Neural progenitor cell (in vitro differentiated cells): ENCODE results near the gene HERC2. TPM values are rescaled to one million over a fixed set of nuclear protein-coding genes. Genes with fewer than 3 reads are reported as not detected.
"Not testable (repeated sequence)": the region's sequence is repeated elsewhere in the genome, so short reads cannot be mapped to it uniquely, and the experiment has no call there.

Experiments
- DNase-seq: peaks from one replicate; pipeline ENCODE4 v3.0.0-alpha.2; 2016; ENCODE audit warnings: low spot score
- H2AFZ ChIP-seq: fragments of 200-600 bp; sonication (generic); replicated peaks from 2 replicates; pipeline ENCODE4 v1.6.1; 2016; ENCODE audit warnings: antibody characterized with exemption
- H3F3A ChIP-seq: fragments of 200-600 bp; sonication (generic); 2 replicates; pipeline ENCODE4 v1.6.1; 2016; ENCODE audit warnings: antibody characterized with exemption, low read depth
- H3K27ac ChIP-seq: fragments of 200-600 bp; sonication (generic); 2 replicates; pipeline ENCODE4 v1.5.1; 2016; ENCODE audit warnings: mild to moderate bottlenecking
- H3K27me3 ChIP-seq: fragments of 200-600 bp; sonication (generic); 2 replicates; pipeline ENCODE4 v1.6.1; 2016; ENCODE audit warnings: mild to moderate bottlenecking, moderate library complexity
- H3K36me3 ChIP-seq: fragments of 200-600 bp; sonication (generic); 2 replicates; pipeline ENCODE4 v1.5.1; 2016
- H3K4me1 ChIP-seq: fragments of 200-600 bp; sonication (generic); 2 replicates; pipeline ENCODE4 v1.6.1; 2016; ENCODE audit warnings: mixed run types
- H3K4me2 ChIP-seq: fragments of 200-600 bp; sonication (generic); 2 replicates; pipeline ENCODE4 v1.6.1; 2016
- H3K4me3 ChIP-seq: fragments of 200-600 bp; sonication (generic); 2 replicates; pipeline ENCODE4 v1.5.1; 2016
- H3K79me2 ChIP-seq: fragments of 200-600 bp; sonication (generic); 2 replicates; pipeline ENCODE4 v1.6.1; 2016; ENCODE audit warnings: low read depth
- H3K9ac ChIP-seq: fragments of 200-600 bp; sonication (generic); 2 replicates; pipeline ENCODE4 v1.6.1; 2016
- H3K9me3 ChIP-seq: fragments of 200-600 bp; sonication (generic); 2 replicates; pipeline ENCODE4 v1.5.1; 2016; ENCODE audit warnings: low read depth
- H4K20me1 ChIP-seq: fragments of 200-600 bp; sonication (generic); 2 replicates; pipeline ENCODE4 v1.6.1; 2016; ENCODE audit warnings: low read depth
- H3K27ac Mint-ChIP-seq: 3 replicates; pipeline ENCODE4 v1.8.0; 2021; ENCODE audit warnings: mixed read lengths
- H3K27me3 Mint-ChIP-seq: 2 replicates; pipeline ENCODE4 v1.8.0; 2022; ENCODE audit warnings: low read depth, mild to moderate bottlenecking, inconsistent platforms, moderate library complexity, mixed read lengths; ENCODE audit not compliant: insufficient read depth
- H3K36me3 Mint-ChIP-seq: 3 replicates; pipeline ENCODE4 v1.8.0; 2021; ENCODE audit warnings: mixed read lengths
- H3K4me1 Mint-ChIP-seq: 3 replicates; pipeline ENCODE4 v1.8.0; 2021; ENCODE audit warnings: mixed read lengths
- H3K4me3 Mint-ChIP-seq: 3 replicates; pipeline ENCODE4 v1.8.0; 2021; ENCODE audit warnings: mild to moderate bottlenecking, moderate library complexity, mixed read lengths
- H3K9me3 Mint-ChIP-seq: 3 replicates; pipeline ENCODE4 v1.8.0; 2020; ENCODE audit warnings: mixed read lengths
- EZH2 ChIP-seq: fragments of 200-600 bp; sonication (generic); IDR thresholded peaks from 2 replicates; pipeline ENCODE4 v1.6.1; 2017; ENCODE audit warnings: antibody characterized with exemption, mild to moderate bottlenecking, moderate library complexity
- EZH2phosphoT487 ChIP-seq: fragments of 200-600 bp; sonication (generic); IDR thresholded peaks from 2 replicates; pipeline ENCODE4 v1.6.1; 2017; ENCODE audit warnings: antibody characterized with exemption
- total RNA-seq: library from RNA; depleted of rRNA; stranded (reverse); fragments of >200 nt; gene quantifications from 2 replicates; pipeline ENCODE4 v1.2.3, GENCODE V29; 2015; ENCODE audit warnings: low replicate concordance
- TF ChIP-seq, protein P1 (sequence below): fragments of 200-600 bp; sonication (generic); IDR thresholded peaks from 2 replicates; pipeline ENCODE4 v1.5.1; 2017; ENCODE audit warnings: antibody characterized with exemption, mild to moderate bottlenecking

Gene HERC2
- total RNA-seq, 1 donor from 2014 or later: 15.3 TPM

DNA sequence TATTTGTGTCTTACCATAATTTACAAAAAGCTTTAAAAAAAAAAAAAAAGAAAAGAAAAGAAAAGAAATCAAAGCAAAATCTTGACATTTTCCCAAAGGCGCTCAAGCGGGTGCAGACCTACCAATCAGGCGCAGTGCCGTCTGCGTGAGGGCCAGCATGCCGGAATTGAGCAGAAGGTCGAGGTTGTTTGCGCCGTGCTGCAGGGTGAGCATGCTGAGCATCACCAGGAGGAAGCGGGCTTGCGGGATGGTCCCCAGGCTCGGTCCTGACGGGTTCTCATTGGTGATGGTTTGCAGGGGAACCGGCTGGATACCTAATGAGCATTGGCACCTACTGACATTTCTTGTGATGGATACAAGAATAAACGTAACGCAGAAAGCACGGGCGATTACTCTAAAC lies 93.9 kb downstream of the HERC2 start:
- Mint-ChIP-seq H3K36me3 (peaks cover 40% of the 10 kb centered on the region), H3K27ac (no peak overlapping the region), H3K27me3 (no peaks in the 10 kb centered on the region), H3K9me3 (no peaks in the 10 kb centered on the region), H3K4me1 (no peaks in the 10 kb centered on the region), H3K4me3 (no peak overlapping the region)
- Histone ChIP-seq H3K9ac (no peak overlapping the region), H3K9me3 (no peaks in the 10 kb centered on the region), H3K4me2 (no peak overlapping the region), H3K79me2 (no peaks in the 10 kb centered on the region), H3K4me1 (no peaks in the 10 kb centered on the region), H3K27me3 (no peaks in the 10 kb centered on the region), H4K20me1 (no peaks in the 10 kb centered on the region), H2AFZ (no peak overlapping the region), H3K27ac (no peak overlapping the region), H3F3A (no peaks in the 10 kb centered on the region), H3K4me3 (no peak overlapping the region), H3K36me3 (peaks cover 3% of the 10 kb centered on the region)
- TF ChIP-seq EZH2phosphoT487 (no peak), EZH2 (no peak)
- TF ChIP-seq, protein P1, sequence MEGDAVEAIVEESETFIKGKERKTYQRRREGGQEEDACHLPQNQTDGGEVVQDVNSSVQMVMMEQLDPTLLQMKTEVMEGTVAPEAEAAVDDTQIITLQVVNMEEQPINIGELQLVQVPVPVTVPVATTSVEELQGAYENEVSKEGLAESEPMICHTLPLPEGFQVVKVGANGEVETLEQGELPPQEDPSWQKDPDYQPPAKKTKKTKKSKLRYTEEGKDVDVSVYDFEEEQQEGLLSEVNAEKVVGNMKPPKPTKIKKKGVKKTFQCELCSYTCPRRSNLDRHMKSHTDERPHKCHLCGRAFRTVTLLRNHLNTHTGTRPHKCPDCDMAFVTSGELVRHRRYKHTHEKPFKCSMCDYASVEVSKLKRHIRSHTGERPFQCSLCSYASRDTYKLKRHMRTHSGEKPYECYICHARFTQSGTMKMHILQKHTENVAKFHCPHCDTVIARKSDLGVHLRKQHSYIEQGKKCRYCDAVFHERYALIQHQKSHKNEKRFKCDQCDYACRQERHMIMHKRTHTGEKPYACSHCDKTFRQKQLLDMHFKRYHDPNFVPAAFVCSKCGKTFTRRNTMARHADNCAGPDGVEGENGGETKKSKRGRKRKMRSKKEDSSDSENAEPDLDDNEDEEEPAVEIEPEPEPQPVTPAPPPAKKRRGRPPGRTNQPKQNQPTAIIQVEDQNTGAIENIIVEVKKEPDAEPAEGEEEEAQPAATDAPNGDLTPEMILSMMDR: no peak
- DNase-seq: no peak

- not testable (repeated sequence) for H3K9ac ChIP-seq, H3K27ac ChIP-seq, H3K4me1 ChIP-seq, DNase-seq, H3K4me2 ChIP-seq, H3K4me3 ChIP-seq, H4K20me1 ChIP-seq, H3K4me3 Mint-ChIP-seq, H3K27me3 Mint-ChIP-seq, H3K27me3 ChIP-seq, H3K9me3 Mint-ChIP-seq, H3K27ac Mint-ChIP-seq, H3K9me3 ChIP-seq, H2AFZ ChIP-seq, H3F3A ChIP-seq, H3K79me2 ChIP-seq, H3K36me3 ChIP-seq, H3K4me1 Mint-ChIP-seq
- peaks cover 35% of the 10 kb centered on the region for H3K36me3 Mint-ChIP-seq
- TF ChIP-seq, protein P1: peak; percentile 59
Observed at GRCh38 chr15:28227303-28227702, 94.7 kb downstream of the HERC2 start.

DNA sequence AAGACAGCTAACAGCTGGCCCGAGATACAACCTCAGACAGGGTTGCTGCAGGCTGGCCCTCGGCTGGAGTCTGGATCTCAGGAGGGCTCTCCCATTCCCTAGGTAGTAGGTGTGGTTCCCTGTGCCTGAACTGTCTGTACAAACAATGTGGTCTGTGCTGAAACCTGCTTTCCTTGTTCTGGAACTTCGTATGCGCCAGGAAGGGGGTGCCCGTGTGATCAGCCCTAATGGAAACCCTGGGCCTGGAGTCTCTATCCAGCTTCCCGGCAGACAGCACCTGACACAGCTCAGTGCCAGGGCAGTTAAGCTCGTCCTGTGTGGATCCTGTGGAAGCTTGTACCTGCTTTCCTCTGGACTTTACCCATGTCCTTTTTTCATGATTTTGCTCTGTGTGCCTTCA lies 99.4 kb downstream of the HERC2 start:
- not testable (repeated sequence) for H3K4me1 ChIP-seq, H3F3A ChIP-seq, H3K79me2 ChIP-seq, H3K4me1 Mint-ChIP-seq, H3K27me3 Mint-ChIP-seq, H3K4me2 ChIP-seq, H3K4me3 ChIP-seq, H2AFZ ChIP-seq, DNase-seq, H3K27ac ChIP-seq, H3K36me3 ChIP-seq, H3K9me3 Mint-ChIP-seq, H3K27ac Mint-ChIP-seq, H4K20me1 ChIP-seq, H3K9ac ChIP-seq, H3K9me3 ChIP-seq, H3K4me3 Mint-ChIP-seq, H3K27me3 ChIP-seq
- H3K36me3 Mint-ChIP-seq: peaks cover 38% of the 10 kb centered on the region

DNA sequence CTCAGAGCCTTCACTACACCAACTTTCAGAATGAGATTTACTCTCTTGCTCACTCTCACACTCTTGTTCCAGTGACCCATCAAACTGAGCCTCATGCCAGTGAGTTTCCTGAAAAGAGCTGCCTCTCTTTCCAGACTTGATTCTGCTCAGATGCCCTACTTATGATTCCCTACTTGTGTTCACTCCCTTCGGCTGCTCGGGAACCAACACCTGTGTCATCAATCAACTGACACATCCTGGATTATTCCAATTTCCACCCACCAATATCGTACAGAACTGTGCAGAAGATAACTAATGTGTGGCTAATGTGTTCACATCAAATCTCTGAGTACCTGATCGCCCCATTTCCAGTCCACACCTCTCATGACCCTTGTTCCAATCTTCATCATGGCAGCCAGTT lies 100.3 kb downstream of the HERC2 start:
- H3K4me1 Mint-ChIP-seq, H3K79me2 ChIP-seq, H3K4me2 ChIP-seq, DNase-seq, H3K36me3 ChIP-seq, H3K27ac Mint-ChIP-seq, H3K9me3 Mint-ChIP-seq, H3K27ac ChIP-seq, H3F3A ChIP-seq, H3K4me3 Mint-ChIP-seq, H3K9ac ChIP-seq, H4K20me1 ChIP-seq, H3K4me1 ChIP-seq, H3K27me3 ChIP-seq, H2AFZ ChIP-seq, H3K27me3 Mint-ChIP-seq, H3K9me3 ChIP-seq, H3K4me3 ChIP-seq: not testable (repeated sequence)
- peaks cover 36% of the 10 kb centered on the region for H3K36me3 Mint-ChIP-seq
